GM12872 (cell line): ENCODE data around the gene GABRB2.

Experiments
- CTCF ChIP-seq: IDR thresholded peaks from 3 replicates; pipeline ENCODE4 v1.5.1; 2011; ENCODE audit warnings: low read depth, mild to moderate bottlenecking, low read length, moderate library complexity; ENCODE audit not compliant: insufficient read depth

Gene GABRB2

GRCh38 chr5:161332343-161332742 is 214.2 kb downstream of the GABRB2 start:
- TF ChIP-seq CTCF, result no peak

GRCh38 chr5:161314033-161314432 is 232.5 kb downstream of the GABRB2 start:
- TF ChIP-seq CTCF, result no peak

GRCh38 chr5:161312882-161313281 is 233.6 kb downstream of the GABRB2 start:
- TF ChIP-seq CTCF, result no peak

GRCh38 chr5:161311965-161312364 is 234.6 kb downstream of the GABRB2 start:
- no peak for TF ChIP-seq CTCF

- no peak for TF ChIP-seq CTCF
These were observed 235.3 kb downstream of the GABRB2 start for GRCh38 chr5:161311146-161311708.

- no peak for TF ChIP-seq CTCF
These were observed 240.1 kb downstream of the GABRB2 start for GRCh38 chr5:161306351-161306995.

GRCh38 chr5:161305601-161306000 is 240.9 kb downstream of the GABRB2 start:
- no peak for TF ChIP-seq CTCF
